Osteocyte (in vitro differentiated cells): ENCODE measurements around the gene HOXA13. TPM values are rescaled to one million over a fixed set of nuclear protein-coding genes. Genes with fewer than 3 reads are reported as not detected.

Experiments
- DNase-seq: peaks from one replicate; pipeline ENCODE4 v3.0.0; 2021; ENCODE audit warnings: mixed read lengths; ENCODE audit not compliant: unreplicated experiment; ENCODE audit errors: extremely low spot score
- H3K27ac Mint-ChIP-seq: one replicate; pipeline ENCODE4 v1.8.0; 2021; ENCODE audit warnings: mild to moderate bottlenecking, mixed read lengths; ENCODE audit not compliant: unreplicated experiment
- H3K27me3 Mint-ChIP-seq: one replicate; pipeline ENCODE4 v1.8.0; 2021; ENCODE audit warnings: mixed read lengths; ENCODE audit not compliant: unreplicated experiment
- H3K36me3 Mint-ChIP-seq: one replicate; pipeline ENCODE4 v1.8.0; 2021; ENCODE audit warnings: mixed read lengths; ENCODE audit not compliant: unreplicated experiment
- H3K4me1 Mint-ChIP-seq: one replicate; pipeline ENCODE4 v1.8.0; 2021; ENCODE audit warnings: mixed read lengths; ENCODE audit not compliant: unreplicated experiment
- H3K4me3 Mint-ChIP-seq: one replicate; pipeline ENCODE4 v1.8.0; 2021; ENCODE audit warnings: mild to moderate bottlenecking, moderate library complexity, mixed read lengths; ENCODE audit not compliant: unreplicated experiment
- H3K9me3 Mint-ChIP-seq: one replicate; pipeline ENCODE4 v1.8.0; 2021; ENCODE audit warnings: mixed read lengths; ENCODE audit not compliant: unreplicated experiment
- total RNA-seq: library from RNA; stranded (reverse); gene quantifications from 2 replicates; pipeline ENCODE4 v1.2.1, GENCODE V29; 2021
- TF ChIP-seq, protein P1 (sequence below): fragments of 200-600 bp; sonication (generic); IDR thresholded peaks from 2 replicates; pipeline ENCODE4 v1.5.0; 2021; ENCODE audit warnings: antibody characterized with exemption, mild to moderate bottlenecking, moderate library complexity

Gene HOXA13
- total RNA-seq, 1 donor from 2014 or later: not detected

DNA sequence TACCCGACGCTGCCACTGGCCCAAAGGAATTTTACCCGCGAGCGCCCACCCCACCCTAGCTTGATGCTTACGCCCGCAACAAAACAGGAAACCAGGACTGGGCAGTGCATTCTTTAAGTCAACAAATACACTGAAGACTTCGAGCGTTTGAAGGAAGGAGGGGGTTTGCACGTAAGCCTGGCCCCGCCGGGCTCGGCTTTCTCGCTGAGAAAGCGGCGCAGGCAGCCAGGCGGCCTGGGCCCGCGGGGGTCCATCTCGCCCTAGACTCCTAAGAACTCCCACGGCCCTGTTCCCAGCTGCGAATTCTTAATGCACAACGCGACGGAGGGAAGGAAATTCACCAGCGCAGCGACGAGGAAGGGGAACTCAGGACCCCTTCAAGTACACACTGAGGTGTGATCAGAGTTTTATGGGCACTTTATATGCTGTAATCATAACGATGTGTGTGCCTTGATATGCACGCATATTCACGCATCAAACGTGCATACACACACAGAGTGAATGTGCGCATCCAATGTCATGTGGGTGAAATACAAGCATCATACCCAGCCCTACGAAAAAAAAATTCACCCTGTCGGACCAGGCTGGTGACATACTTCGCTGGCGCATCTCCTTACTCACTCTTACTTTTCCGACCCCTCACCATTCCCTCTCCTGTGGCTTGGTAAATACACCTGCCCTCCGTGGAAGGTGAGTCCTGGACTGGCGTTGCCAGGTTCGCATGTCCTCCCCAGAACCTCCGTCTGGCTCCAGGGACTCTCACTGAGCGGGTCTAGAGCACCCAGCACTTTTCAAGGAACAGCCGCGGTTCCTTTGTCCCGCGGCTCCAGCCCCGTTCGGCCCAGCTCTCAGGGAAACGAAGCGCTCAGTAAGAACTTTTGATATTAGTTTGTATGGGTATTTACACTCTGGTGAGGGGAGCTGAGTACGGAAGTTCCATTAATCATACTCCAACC, 5.7 kb upstream of the HOXA13 start:
- H3K9me3 Mint-ChIP-seq: no peaks in the 10 kb centered on the region
- TF ChIP-seq, protein P1, sequence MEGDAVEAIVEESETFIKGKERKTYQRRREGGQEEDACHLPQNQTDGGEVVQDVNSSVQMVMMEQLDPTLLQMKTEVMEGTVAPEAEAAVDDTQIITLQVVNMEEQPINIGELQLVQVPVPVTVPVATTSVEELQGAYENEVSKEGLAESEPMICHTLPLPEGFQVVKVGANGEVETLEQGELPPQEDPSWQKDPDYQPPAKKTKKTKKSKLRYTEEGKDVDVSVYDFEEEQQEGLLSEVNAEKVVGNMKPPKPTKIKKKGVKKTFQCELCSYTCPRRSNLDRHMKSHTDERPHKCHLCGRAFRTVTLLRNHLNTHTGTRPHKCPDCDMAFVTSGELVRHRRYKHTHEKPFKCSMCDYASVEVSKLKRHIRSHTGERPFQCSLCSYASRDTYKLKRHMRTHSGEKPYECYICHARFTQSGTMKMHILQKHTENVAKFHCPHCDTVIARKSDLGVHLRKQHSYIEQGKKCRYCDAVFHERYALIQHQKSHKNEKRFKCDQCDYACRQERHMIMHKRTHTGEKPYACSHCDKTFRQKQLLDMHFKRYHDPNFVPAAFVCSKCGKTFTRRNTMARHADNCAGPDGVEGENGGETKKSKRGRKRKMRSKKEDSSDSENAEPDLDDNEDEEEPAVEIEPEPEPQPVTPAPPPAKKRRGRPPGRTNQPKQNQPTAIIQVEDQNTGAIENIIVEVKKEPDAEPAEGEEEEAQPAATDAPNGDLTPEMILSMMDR: no peak
- H3K36me3 Mint-ChIP-seq: peaks cover 7% of the 10 kb centered on the region
- DNase-seq: no peak
- H3K27ac Mint-ChIP-seq: no peak overlapping the region
- H3K4me1 Mint-ChIP-seq: peaks cover 32% of the 10 kb centered on the region
- peak overlapping the region; percentile 73 for H3K4me3 Mint-ChIP-seq
- H3K27me3 Mint-ChIP-seq: peaks cover 97% of the 10 kb centered on the region

DNA sequence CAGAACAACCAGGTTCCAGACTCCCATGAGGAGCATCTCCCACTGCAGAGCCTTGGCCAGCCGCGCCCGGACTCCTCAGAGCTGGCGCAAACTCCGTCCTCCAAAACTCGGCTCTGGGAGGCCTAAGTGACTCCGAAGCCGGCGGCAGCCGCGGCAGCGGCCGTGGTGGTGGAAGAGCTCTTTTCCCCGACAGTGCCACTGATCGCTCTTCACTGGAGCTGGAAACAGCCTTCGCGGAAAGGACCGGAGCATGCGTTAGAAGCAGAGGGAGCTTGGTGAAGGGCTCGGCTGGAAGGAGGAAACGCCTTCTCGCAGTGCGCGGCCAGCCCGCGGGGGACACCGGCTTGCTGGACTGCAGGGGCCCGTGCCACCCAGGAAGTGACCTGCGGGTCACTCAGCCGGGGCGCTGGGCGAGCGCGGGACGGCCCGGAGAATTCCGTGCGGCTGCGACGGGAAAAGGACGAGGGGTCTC, 5.0 kb upstream of the HOXA13 start:
- DNase-seq: no peak
- H3K4me3 Mint-ChIP-seq: peak overlapping the region; percentile 73
- TF ChIP-seq, protein P1: no peak

DNA sequence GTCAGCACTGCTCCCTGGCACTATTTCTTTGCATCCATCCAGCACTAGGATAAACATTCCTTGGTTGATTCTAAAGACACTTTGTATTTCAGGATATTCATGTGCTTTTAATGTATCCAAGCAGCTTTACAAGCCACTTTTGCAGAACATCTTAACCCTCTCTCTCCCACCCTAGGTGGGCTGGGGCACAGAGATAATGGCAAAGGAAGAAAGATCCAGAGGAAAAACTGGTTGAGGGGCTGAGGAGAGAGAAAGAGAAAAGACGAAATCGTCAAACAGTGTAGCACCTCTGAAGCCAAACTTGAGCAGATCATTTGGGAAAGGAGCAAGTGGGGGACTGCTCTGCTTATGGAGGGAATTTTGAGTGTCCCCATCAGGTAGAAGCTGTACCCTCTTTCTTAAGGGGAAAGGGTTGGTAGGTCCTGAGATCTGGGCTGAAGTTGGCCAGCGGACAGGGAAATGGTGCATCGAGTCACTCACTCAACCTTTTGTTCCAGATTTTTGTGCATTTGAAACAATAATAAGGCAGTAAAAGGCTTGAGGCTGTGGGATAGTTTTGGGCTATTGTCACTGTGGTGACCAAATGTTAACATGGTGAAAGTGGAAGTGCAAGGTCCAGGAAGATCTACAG, 4.2 kb upstream of the HOXA13 start:
- H3K36me3 Mint-ChIP-seq: peaks cover 7% of the 10 kb centered on the region
- TF ChIP-seq, protein P1: no peak
- H3K27ac Mint-ChIP-seq: no peak overlapping the region
- H3K9me3 Mint-ChIP-seq: no peaks in the 10 kb centered on the region
- no peak for DNase-seq
- peaks cover 90% of the 10 kb centered on the region for H3K27me3 Mint-ChIP-seq
- H3K4me3 Mint-ChIP-seq: peak overlapping the region; percentile 3
- peaks cover 38% of the 10 kb centered on the region for H3K4me1 Mint-ChIP-seq

More for the DNA sequence above, 5.0 kb upstream of the HOXA13 start:
- Mint-ChIP-seq H3K36me3 (peaks cover 7% of the 10 kb centered on the region), H3K27ac (no peak overlapping the region), H3K27me3 (peaks cover 94% of the 10 kb centered on the region), H3K4me1 (peaks cover 36% of the 10 kb centered on the region), H3K9me3 (no peaks in the 10 kb centered on the region)

DNA sequence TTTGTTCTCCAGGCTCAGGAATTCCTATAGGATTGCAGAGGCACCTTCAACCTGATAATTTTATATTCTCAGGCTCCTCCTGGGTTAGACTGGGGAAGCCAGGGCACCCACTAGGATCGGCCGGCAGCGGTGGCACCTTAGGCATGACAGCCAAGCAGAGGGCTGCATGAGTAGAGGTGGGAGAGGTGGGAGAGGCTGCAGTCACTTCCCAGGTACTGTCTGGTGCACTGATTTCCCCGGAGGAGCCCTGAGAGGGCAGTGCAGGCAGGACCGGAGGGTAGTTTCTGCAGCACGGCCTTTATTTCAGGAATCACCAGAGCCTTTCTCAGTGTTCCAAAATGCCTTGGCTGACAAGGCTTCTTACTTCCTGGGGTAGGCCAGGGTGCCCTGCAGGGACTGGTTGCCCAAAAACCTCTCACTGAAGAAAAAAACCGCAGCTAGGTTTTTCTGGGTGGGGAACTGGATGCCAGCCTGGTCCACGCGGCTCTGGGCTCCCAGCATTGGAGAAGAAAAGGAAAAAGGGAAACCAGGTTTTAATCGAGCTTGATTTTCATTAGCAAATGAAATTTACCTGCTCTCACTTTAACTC, 3.6 kb upstream of the HOXA13 start:
- DNase-seq: no peak
- peaks cover 41% of the 10 kb centered on the region for H3K4me1 Mint-ChIP-seq
- H3K9me3 Mint-ChIP-seq: no peaks in the 10 kb centered on the region
- peaks cover 89% of the 10 kb centered on the region for H3K27me3 Mint-ChIP-seq
- no peak overlapping the region for H3K27ac Mint-ChIP-seq
- no peak overlapping the region for H3K4me3 Mint-ChIP-seq
- TF ChIP-seq, protein P1: no peak
- H3K36me3 Mint-ChIP-seq: peaks cover 7% of the 10 kb centered on the region

DNA sequence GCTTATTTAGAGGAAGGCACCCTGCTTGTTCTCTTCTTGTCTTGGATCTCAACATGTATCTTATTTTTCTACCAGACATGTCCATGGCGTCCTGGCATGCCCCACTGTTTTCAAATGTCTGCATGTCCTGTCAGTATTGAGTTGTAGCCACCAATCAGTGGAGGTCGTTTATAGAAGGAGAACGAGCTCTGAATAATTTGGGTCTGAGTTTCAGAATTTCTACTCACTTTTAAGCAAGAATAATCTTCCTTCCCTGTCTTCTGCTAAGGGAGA, 2.9 kb upstream of the HOXA13 start:
- peaks cover 7% of the 10 kb centered on the region for H3K36me3 Mint-ChIP-seq
- TF ChIP-seq, protein P1: no peak
- H3K27ac Mint-ChIP-seq: no peak overlapping the region
- no peak overlapping the region for H3K4me3 Mint-ChIP-seq
- no peak for DNase-seq
- no peaks in the 10 kb centered on the region for H3K9me3 Mint-ChIP-seq
- H3K27me3 Mint-ChIP-seq: peaks cover 89% of the 10 kb centered on the region
- peaks cover 46% of the 10 kb centered on the region for H3K4me1 Mint-ChIP-seq
